Fibroblast of villous mesenchyme (primary cell): ENCODE results near the gene TUBA4A. TPM values are rescaled to one million over a fixed set of nuclear protein-coding genes. Genes with fewer than 3 reads are reported as not detected.

Experiments
- DNase-seq: peaks from one replicate; pipeline ENCODE4 v3.0.0-alpha.2; 2010; ENCODE audit warnings: low read depth
- H3K4me3 ChIP-seq: 2 replicates; pipeline ENCODE4 v1.5.1; 2011; ENCODE audit warnings: low read depth, mild to moderate bottlenecking, low read length
- CTCF ChIP-seq: IDR thresholded peaks from 2 replicates; pipeline ENCODE4 v1.5.1; 2012; ENCODE audit warnings: low read depth, mild to moderate bottlenecking, low read length; ENCODE audit not compliant: insufficient read depth
- total RNA-seq: library from RNA; depleted of rRNA; stranded (reverse); fragments of >200 nt; gene quantifications from 2 replicates; pipeline ENCODE4 v1.2.3, GENCODE V29; 2012

TUBA4A gene
- total RNA-seq, 1 donor = 27.6 TPM

GRCh38 chr2:219252570-219252899, 1.2 kb downstream of the TUBA4A start:
- TF ChIP-seq CTCF = no peak
- peak overlapping the region; percentile 57 for H3K4me3 ChIP-seq

GRCh38 chr2:219252084-219252483, 1.6 kb downstream of the TUBA4A start:
- no peak for DNase-seq
- TF ChIP-seq CTCF = no peak
- no peak overlapping the region for H3K4me3 ChIP-seq

More at GRCh38 chr2:219252570-219252899, 1.2 kb downstream of the TUBA4A start:
- no peak for DNase-seq

GRCh38 chr2:219251656-219252055, 2.1 kb downstream of the TUBA4A start:
- DNase-seq = no peak
- TF ChIP-seq CTCF = no peak
- H3K4me3 ChIP-seq = no peak overlapping the region

- TF ChIP-seq CTCF = no peak
- no peak overlapping the region for H3K4me3 ChIP-seq
- DNase-seq = no peak
Observed at GRCh38 chr2:219250049-219250781, 3.5 kb downstream of the TUBA4A start.

GRCh38 chr2:219249203-219249980, 4.3 kb downstream of the TUBA4A start:
- DNase-seq = peak; percentile 84
- no peak overlapping the region for H3K4me3 ChIP-seq
- no peak for TF ChIP-seq CTCF

GRCh38 chr2:219248845-219249202, 4.9 kb downstream of the TUBA4A start:
- TF ChIP-seq CTCF = no peak
- no peak for DNase-seq
- no peak overlapping the region for H3K4me3 ChIP-seq
